Measurements from ENCODE around the gene CBFA2T3.

Gene CBFA2T3

GRCh38 chr16:88886845-88887521, 90.0 kb downstream of the CBFA2T3 start:
- no peak for TF ChIP-seq SUZ12 (IDR thresholded peaks at IDR 0.05; ENCODE audit: extremely low read depth, insufficient read depth, insufficient read length)
- no peak for TF ChIP-seq ZNF274 (IDR thresholded peaks at IDR 0.05; ENCODE audit: low read depth, low read length)
- TF ChIP-seq YY1 (IDR thresholded peaks at IDR 0.05; ENCODE audit: insufficient read depth, insufficient read length) = no peak
- no peak overlapping the region for H3K4me3 ChIP-seq (ENCODE audit: insufficient read length, low read depth)
- no peaks in the 10 kb centered on the region for H3K36me3 ChIP-seq (ENCODE audit: insufficient read depth, insufficient read length, low read length)
- no peak overlapping the region for H3K9ac ChIP-seq (ENCODE audit: insufficient read length, low read depth)
- DNase-seq (ENCODE audit: low read depth, low spot score) = no peak
- H3K27me3 ChIP-seq (ENCODE audit: insufficient read depth, insufficient read length) = no peaks in the 10 kb centered on the region
- H3K4me1 ChIP-seq (ENCODE audit: insufficient read depth, insufficient read length) = peaks cover 13% of the 10 kb centered on the region
- H3K9me3 ChIP-seq (ENCODE audit: insufficient read depth, low read length) = no peaks in the 10 kb centered on the region; the same call in 1 of the 2 replicates

- H3K4me3 ChIP-seq (ENCODE audit: insufficient read length, low read depth) = no peak overlapping the region
- DNase-seq (ENCODE audit: low read depth, low spot score) = no peak
- TF ChIP-seq SUZ12 (IDR thresholded peaks at IDR 0.05; ENCODE audit: extremely low read depth, insufficient read depth, insufficient read length) (no peak), ZNF274 (IDR thresholded peaks at IDR 0.05; ENCODE audit: low read depth, low read length) (no peak), YY1 (IDR thresholded peaks at IDR 0.05; ENCODE audit: insufficient read depth, insufficient read length) (no peak)
- H3K9me3 ChIP-seq (ENCODE audit: insufficient read depth, low read length) = no peaks in the 10 kb centered on the region; the same call in 1 of the 2 replicates
- no peak overlapping the region for H3K9ac ChIP-seq (ENCODE audit: insufficient read length, low read depth)
- peaks cover 18% of the 10 kb centered on the region for H3K4me1 ChIP-seq (ENCODE audit: insufficient read depth, insufficient read length)
- no peaks in the 10 kb centered on the region for H3K27me3 ChIP-seq (ENCODE audit: insufficient read depth, insufficient read length)
- H3K36me3 ChIP-seq (ENCODE audit: insufficient read depth, insufficient read length, low read length) = no peaks in the 10 kb centered on the region
Measured at GRCh38 chr16:88886420-88886844, 90.6 kb downstream of the CBFA2T3 start.

- Histone ChIP-seq H3K36me3 (ENCODE audit: insufficient read depth, insufficient read length, low read length) (no peaks in the 10 kb centered on the region), H3K4me3 (ENCODE audit: insufficient read length, low read depth) (no peak overlapping the region), H3K27me3 (ENCODE audit: insufficient read depth, insufficient read length) (no peaks in the 10 kb centered on the region), H3K9me3 (ENCODE audit: insufficient read depth, low read length) (no peaks in the 10 kb centered on the region; the same call in 1 of the 2 replicates), H3K9ac (ENCODE audit: insufficient read length, low read depth) (no peak overlapping the region), H3K4me1 (ENCODE audit: insufficient read depth, insufficient read length) (peaks cover 22% of the 10 kb centered on the region)
- DNase-seq (ENCODE audit: low read depth, low spot score) = no peak
- no peak for TF ChIP-seq YY1 (IDR thresholded peaks at IDR 0.05; ENCODE audit: insufficient read depth, insufficient read length)
- TF ChIP-seq SUZ12 (IDR thresholded peaks at IDR 0.05; ENCODE audit: extremely low read depth, insufficient read depth, insufficient read length) = no peak
- no peak for TF ChIP-seq ZNF274 (IDR thresholded peaks at IDR 0.05; ENCODE audit: low read depth, low read length)
Measured at GRCh38 chr16:88885693-88886280, 91.2 kb downstream of the CBFA2T3 start.

GRCh38 chr16:88884569-88885271, 92.3 kb downstream of the CBFA2T3 start:
- TF ChIP-seq ZNF274 (IDR thresholded peaks at IDR 0.05; ENCODE audit: low read depth, low read length) (no peak), YY1 (IDR thresholded peaks at IDR 0.05; ENCODE audit: insufficient read depth, insufficient read length) (no peak), SUZ12 (IDR thresholded peaks at IDR 0.05; ENCODE audit: extremely low read depth, insufficient read depth, insufficient read length) (no peak)
- no peak overlapping the region for H3K4me3 ChIP-seq (ENCODE audit: insufficient read length, low read depth)
- H3K4me1 ChIP-seq (ENCODE audit: insufficient read depth, insufficient read length) = peaks cover 26% of the 10 kb centered on the region
- no peak for DNase-seq (ENCODE audit: low read depth, low spot score)
- no peaks in the 10 kb centered on the region; the same call in 1 of the 2 replicates for H3K9me3 ChIP-seq (ENCODE audit: insufficient read depth, low read length)
- no peaks in the 10 kb centered on the region for H3K27me3 ChIP-seq (ENCODE audit: insufficient read depth, insufficient read length)
- H3K9ac ChIP-seq (ENCODE audit: insufficient read length, low read depth) = no peak overlapping the region
- no peaks in the 10 kb centered on the region for H3K36me3 ChIP-seq (ENCODE audit: insufficient read depth, insufficient read length, low read length)

- no peaks in the 10 kb centered on the region for H3K9me3 ChIP-seq (ENCODE audit: insufficient read depth, low read length)
- no peak overlapping the region for H3K9ac ChIP-seq (ENCODE audit: insufficient read length, low read depth)
- H3K36me3 ChIP-seq (ENCODE audit: insufficient read depth, insufficient read length, low read length) = no peaks in the 10 kb centered on the region
- TF ChIP-seq SUZ12 (IDR thresholded peaks at IDR 0.05; ENCODE audit: extremely low read depth, insufficient read depth, insufficient read length) (no peak), ZNF274 (IDR thresholded peaks at IDR 0.05; ENCODE audit: low read depth, low read length) (no peak), YY1 (IDR thresholded peaks at IDR 0.05; ENCODE audit: insufficient read depth, insufficient read length) (no peak)
- DNase-seq (ENCODE audit: low read depth, low spot score) = no peak
- no peaks in the 10 kb centered on the region for H3K27me3 ChIP-seq (ENCODE audit: insufficient read depth, insufficient read length)
- no peak overlapping the region for H3K4me3 ChIP-seq (ENCODE audit: insufficient read length, low read depth)
- H3K4me1 ChIP-seq (ENCODE audit: insufficient read depth, insufficient read length) = peaks cover 26% of the 10 kb centered on the region
Measured at GRCh38 chr16:88883946-88884345, 93.1 kb downstream of the CBFA2T3 start.

- TF ChIP-seq YY1 (IDR thresholded peaks at IDR 0.05; ENCODE audit: insufficient read depth, insufficient read length) (no peak), ZNF274 (IDR thresholded peaks at IDR 0.05; ENCODE audit: low read depth, low read length) (no peak), SUZ12 (IDR thresholded peaks at IDR 0.05; ENCODE audit: extremely low read depth, insufficient read depth, insufficient read length) (no peak)
- Histone ChIP-seq H3K9me3 (ENCODE audit: insufficient read depth, low read length) (no peaks in the 10 kb centered on the region), H3K4me1 (ENCODE audit: insufficient read depth, insufficient read length) (peaks cover 26% of the 10 kb centered on the region), H3K4me3 (ENCODE audit: insufficient read length, low read depth) (no peak overlapping the region), H3K9ac (ENCODE audit: insufficient read length, low read depth) (no peak overlapping the region), H3K36me3 (ENCODE audit: insufficient read depth, insufficient read length, low read length) (no peaks in the 10 kb centered on the region), H3K27me3 (ENCODE audit: insufficient read depth, insufficient read length) (no peaks in the 10 kb centered on the region)
- no peak for DNase-seq (ENCODE audit: low read depth, low spot score)
Measured at GRCh38 chr16:88883117-88883895, 93.7 kb downstream of the CBFA2T3 start.
